ENCODE data around the gene IGHMBP2. TPM values are rescaled to one million over a fixed set of nuclear protein-coding genes. Genes with fewer than 3 reads are reported as not detected.
"Not testable (repeated sequence)": the region's sequence is repeated elsewhere in the genome, so short reads cannot be mapped to it uniquely, and the experiment has no call there.

IGHMBP2 gene
- total RNA-seq, 4 donors from 2014 or later = 9.7 to 15.3 (median 12.8) TPM

DNA sequence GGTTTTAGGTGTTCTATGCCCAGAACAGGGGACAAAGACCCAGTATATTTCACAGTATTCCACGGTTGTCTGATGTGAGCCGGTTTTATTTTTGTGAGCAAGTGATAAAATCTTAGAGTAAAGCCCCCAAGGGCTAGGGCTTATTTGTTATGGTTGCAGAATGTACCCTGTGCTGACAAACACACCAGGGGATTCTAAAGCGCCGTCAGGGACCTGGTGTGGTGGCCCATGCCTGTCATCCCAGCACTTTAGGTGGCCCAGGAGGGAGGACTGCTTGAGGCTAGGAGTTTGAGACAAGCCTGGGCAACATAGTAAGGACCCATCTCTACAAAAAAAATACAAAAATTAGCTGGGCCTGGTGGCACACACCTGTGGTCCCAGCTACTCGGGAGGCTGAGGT lies 22.8 kb upstream of the IGHMBP2 start:
- H3K4me3 ChIP-seq = no peak overlapping the region
- H3K4me1 ChIP-seq = no peaks in the 10 kb centered on the region
- H3K27me3 ChIP-seq = no peaks in the 10 kb centered on the region
- WGBS, 2 donors = 89 to 98% methylated on average over 5 of the region's 5 CpGs
- no peak for TF ChIP-seq POLR2A (IDR thresholded peaks at IDR 0.05)
- H3K9me3 ChIP-seq = no peaks in the 10 kb centered on the region
- H3K27ac ChIP-seq = no peak overlapping the region
- intact Hi-C loops (cut with DNase I) = no loop called here
- DNase-seq = no peak
- no peaks in the 10 kb centered on the region for H3K36me3 ChIP-seq

DNA sequence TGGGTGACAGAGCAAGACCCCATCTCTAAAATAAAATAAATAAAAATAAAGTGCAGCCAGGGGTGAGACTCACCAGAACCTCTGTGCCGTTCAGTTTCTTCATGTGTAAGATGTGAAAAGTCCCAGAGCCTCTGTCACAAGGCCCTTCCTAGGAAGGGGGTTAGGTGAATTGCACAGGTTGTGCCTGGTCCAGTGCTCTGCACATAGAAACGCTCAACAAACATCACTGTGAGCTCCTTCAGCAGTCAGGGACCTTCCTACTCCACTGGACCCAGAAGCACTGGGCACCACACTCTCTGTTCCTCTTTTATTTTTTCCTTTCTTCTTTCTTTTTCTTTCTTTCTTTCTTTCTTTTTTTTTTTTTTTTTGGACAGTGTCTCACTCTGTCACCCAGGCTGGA lies 22.4 kb upstream of the IGHMBP2 start:
- DNase-seq = no peak
- no peaks in the 10 kb centered on the region for H3K4me1 ChIP-seq
- H3K27ac ChIP-seq = no peak overlapping the region
- no peaks in the 10 kb centered on the region for H3K27me3 ChIP-seq
- TF ChIP-seq, protein P1, sequence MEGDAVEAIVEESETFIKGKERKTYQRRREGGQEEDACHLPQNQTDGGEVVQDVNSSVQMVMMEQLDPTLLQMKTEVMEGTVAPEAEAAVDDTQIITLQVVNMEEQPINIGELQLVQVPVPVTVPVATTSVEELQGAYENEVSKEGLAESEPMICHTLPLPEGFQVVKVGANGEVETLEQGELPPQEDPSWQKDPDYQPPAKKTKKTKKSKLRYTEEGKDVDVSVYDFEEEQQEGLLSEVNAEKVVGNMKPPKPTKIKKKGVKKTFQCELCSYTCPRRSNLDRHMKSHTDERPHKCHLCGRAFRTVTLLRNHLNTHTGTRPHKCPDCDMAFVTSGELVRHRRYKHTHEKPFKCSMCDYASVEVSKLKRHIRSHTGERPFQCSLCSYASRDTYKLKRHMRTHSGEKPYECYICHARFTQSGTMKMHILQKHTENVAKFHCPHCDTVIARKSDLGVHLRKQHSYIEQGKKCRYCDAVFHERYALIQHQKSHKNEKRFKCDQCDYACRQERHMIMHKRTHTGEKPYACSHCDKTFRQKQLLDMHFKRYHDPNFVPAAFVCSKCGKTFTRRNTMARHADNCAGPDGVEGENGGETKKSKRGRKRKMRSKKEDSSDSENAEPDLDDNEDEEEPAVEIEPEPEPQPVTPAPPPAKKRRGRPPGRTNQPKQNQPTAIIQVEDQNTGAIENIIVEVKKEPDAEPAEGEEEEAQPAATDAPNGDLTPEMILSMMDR (IDR thresholded peaks at IDR 0.05) = no peak
- no peak for TF ChIP-seq POLR2A (IDR thresholded peaks at IDR 0.05)
- intact Hi-C loops (cut with DNase I) = no loop called here
- H3K4me3 ChIP-seq = no peak overlapping the region
- H3K36me3 ChIP-seq = no peaks in the 10 kb centered on the region
- H3K9me3 ChIP-seq = no peaks in the 10 kb centered on the region
- 94 to 100% methylated on average over 2 of the region's 2 CpGs for WGBS, 2 donors

DNA sequence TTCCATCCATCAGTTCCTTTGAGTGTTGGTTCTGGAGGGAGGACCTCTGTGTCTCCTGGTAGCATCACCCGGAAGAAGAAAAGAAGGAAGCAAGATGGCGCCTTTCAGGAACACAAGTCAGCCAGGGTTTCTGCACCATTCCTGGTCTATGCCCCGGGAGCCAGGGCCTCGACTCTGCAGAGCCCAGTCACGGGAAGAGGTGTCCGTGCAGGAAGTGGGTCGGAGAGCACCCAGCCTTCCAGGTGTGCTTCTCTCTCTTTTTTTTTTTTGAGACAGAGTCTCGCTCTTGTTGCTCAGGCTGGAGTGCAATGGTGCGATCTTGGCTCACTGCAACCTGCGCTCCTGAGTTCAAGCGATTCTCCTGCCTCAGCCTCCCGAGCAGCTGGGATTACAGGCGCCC lies 21.3 kb upstream of the IGHMBP2 start:
- H3K9me3 ChIP-seq = no peaks in the 10 kb centered on the region
- H3K27ac ChIP-seq = no peak overlapping the region
- TF ChIP-seq, protein P1 (IDR thresholded peaks at IDR 0.05) = no peak
- no peak for TF ChIP-seq POLR2A (IDR thresholded peaks at IDR 0.05)
- H3K27me3 ChIP-seq = no peaks in the 10 kb centered on the region
- no peaks in the 10 kb centered on the region for H3K4me1 ChIP-seq
- no peaks in the 10 kb centered on the region for H3K36me3 ChIP-seq
- no peak overlapping the region for H3K4me3 ChIP-seq
- intact Hi-C loops (cut with DNase I) = no loop called here
- no peak for DNase-seq
- WGBS, 2 donors = 89 to 93% methylated on average over 12 of the region's 13 CpGs

DNA sequence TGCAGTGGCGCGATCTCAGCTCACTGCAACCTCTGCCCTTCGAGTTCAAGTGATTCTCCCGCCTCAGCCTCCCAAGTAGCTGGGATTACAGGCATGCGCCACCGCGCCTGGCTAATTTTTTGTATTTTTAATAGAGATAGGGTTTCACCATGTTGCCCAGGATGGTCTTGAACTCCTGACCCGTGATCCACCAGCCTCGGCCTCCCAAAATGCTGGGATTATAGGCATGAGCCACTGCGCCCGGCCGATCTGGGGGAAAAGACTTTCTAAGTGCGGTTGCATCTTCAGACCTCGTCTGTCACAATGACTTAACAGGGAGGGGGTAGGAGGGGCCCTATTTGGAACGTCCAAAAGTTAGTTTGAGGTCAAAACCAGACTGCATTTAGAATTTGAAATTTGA lies 18.9 kb upstream of the IGHMBP2 start:
- H3K27me3 ChIP-seq; intact Hi-C loops (cut with DNase I); H3K4me1 ChIP-seq; H3K9me3 ChIP-seq; H3K4me3 ChIP-seq; DNase-seq; H3K27ac ChIP-seq: not testable (repeated sequence)
- H3K36me3 ChIP-seq = peaks cover 0 to 12% (median 0%) of the 10 kb centered on the region in 3 donors
- WGBS, 2 donors = 91 to 98% methylated on average over 14 to 15 of the region's 15 CpGs

DNA sequence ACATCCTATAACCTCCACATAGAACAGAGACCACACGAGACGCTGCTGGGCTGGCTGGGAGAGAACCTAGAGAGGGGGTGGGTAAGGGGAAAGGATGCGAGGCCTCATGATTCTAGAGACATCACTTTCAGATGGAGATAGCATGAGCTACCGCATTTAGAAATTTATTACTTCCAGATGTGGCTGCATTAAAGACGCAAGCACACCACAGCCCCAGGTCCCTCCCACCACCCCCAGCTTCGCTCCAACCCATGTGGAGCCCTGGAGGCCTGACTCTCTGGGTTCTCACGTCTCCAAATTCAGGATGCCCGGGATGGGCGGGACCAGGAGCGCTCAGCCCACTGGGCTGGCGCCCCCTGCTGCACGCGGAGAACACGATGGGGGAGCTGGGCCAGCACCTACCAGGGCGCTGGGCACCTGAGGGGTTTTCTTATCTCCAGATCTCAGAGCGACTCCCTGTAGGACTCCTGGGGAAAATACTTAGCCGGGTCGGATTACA lies 13.7 kb upstream of the IGHMBP2 start:
- no peaks in the 10 kb centered on the region for H3K9me3 ChIP-seq
- H3K27ac ChIP-seq = peak overlapping the region; percentile 59 to 85 (median 76)
- WGBS, 2 donors = 40 to 78% methylated on average over 7 to 10 of the region's 18 CpGs
- DNase-seq = no peak
- peaks cover 0 to 27% (median 15%) of the 10 kb centered on the region in 3 donors for H3K4me1 ChIP-seq
- intact Hi-C loops (cut with DNase I) = no loop called here
- H3K36me3 ChIP-seq = peaks cover 7 to 60% (median 14%) of the 10 kb centered on the region in 3 donors
- no peak for TF ChIP-seq POLR2A (IDR thresholded peaks at IDR 0.05)
- TF ChIP-seq, protein P1 (IDR thresholded peaks at IDR 0.05) = peak in 3 of 6 experiments; percentile 18 to 33 (median 24)
- H3K4me3 ChIP-seq = no peak overlapping the region
- no peaks in the 10 kb centered on the region for H3K27me3 ChIP-seq

DNA sequence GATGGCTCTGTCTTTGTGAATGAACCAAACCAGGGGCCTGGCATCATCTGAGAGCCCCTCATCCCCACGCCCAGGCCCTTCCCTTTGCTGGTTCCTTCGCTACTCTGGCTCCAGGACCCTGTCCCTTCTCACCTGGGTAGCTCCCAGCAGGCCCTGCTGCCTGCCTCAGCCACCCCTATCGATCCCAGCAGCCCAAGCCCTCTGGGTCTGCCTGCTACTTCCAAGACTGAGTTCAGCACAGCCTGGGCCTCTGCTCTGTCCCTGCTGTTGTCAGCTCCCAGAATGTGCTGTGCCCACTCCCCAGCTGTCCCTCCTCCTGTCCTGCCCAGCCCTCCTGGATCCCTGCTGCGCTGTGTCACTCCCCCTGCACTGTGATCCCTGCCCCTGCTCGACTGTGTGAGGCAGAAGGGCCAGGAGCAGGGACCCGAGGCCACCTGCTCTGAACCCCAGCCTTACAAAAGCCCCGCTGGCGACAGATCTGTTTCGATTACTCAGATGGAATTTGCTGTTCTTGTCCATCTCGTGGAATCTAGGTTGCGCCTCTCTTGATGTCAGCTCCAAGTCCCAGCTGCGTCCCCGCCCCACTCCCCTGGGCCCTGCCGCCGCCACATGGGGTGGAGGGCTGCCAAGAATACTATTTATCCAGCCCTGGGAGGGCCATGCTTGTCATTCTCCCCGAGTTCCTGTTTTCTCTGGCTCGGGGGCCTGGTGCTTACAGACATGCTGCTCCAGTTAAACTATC lies 13.0 kb upstream of the IGHMBP2 start:
- TF ChIP-seq, protein P1 (IDR thresholded peaks at IDR 0.05) = no peak
- peak overlapping the region; percentile 59 to 85 (median 76) for H3K27ac ChIP-seq
- H3K9me3 ChIP-seq = no peaks in the 10 kb centered on the region
- H3K27me3 ChIP-seq = no peaks in the 10 kb centered on the region
- peak overlapping the region in 1 of 4 donors; percentile 1 for H3K4me3 ChIP-seq
- peaks cover 9 to 67% (median 20%) of the 10 kb centered on the region in 3 donors for H3K36me3 ChIP-seq
- peaks cover 0 to 27% (median 15%) of the 10 kb centered on the region in 3 donors for H3K4me1 ChIP-seq
- no peak for DNase-seq
- intact Hi-C loops (cut with DNase I) = no loop called here
- WGBS, 2 donors = 56 to 63% methylated on average over 10 to 17 of the region's 17 CpGs

Measured in esophagus squamous epithelium (tissue), 5 donors.